ENCODE results near the gene ATP1A4.

Gene ATP1A4

GRCh38 chr1:160207771-160208556 lies 56.6 kb downstream of the ATP1A4 start:
- DNase-seq: no peak

- DNase-seq: no peak
Measured at GRCh38 chr1:160208557-160209320, 57.3 kb downstream of the ATP1A4 start.

DNA sequence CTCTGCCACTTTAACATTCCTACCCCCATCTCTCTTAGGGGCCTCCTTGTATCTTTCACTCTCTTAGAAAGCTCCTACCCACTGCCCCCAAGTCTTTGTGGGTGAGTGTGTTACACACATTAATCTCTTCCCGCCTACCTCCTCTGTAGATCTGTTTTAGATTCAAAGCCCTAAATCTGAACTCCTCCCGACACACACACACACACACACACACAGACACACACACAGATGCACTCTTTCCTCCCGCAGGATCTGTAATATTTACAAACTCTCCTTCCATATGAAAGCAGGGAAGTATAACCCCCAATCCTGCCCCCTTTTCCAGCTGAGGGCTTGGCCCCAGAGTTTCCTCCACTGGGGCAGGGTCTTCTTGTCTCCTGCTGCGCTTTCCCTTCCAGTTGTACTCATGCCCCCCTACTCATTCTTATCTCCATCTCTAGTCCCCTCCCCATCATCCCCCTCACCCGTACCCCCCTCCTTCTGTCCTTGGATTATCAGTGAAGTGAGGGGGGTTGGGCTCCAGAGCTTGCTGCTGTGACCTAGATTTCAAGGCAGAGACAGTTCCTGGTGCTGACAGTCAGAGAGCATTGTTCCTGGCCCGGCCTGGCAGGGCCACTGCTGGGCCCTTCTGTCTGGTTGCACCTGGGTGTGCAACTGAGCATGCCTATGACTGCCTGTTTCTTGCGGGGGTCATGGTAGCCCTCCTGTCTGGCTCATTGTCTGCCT lies 58.1 kb downstream of the ATP1A4 start:
- DNase-seq: no peak

DNA sequence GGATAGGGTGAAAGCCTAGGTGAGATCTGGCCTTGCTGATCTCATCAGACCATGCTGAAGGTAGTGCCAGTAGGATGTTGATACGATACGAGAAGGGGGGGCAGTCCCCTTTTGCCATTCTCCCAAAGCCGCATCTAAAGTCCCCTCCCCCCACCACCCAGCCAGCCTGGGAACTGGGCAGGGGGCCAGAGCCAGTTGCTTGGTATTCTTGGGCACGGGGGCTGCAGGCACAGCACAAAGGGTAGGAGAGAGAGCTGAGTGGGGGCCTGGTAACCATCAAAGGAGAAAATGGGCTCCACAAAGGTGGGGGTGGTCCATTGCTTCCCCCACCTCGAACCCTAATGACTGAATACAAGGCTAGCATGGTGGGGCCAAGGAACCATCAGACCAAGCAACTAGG lies 59.2 kb downstream of the ATP1A4 start:
- DNase-seq: no peak

DNA sequence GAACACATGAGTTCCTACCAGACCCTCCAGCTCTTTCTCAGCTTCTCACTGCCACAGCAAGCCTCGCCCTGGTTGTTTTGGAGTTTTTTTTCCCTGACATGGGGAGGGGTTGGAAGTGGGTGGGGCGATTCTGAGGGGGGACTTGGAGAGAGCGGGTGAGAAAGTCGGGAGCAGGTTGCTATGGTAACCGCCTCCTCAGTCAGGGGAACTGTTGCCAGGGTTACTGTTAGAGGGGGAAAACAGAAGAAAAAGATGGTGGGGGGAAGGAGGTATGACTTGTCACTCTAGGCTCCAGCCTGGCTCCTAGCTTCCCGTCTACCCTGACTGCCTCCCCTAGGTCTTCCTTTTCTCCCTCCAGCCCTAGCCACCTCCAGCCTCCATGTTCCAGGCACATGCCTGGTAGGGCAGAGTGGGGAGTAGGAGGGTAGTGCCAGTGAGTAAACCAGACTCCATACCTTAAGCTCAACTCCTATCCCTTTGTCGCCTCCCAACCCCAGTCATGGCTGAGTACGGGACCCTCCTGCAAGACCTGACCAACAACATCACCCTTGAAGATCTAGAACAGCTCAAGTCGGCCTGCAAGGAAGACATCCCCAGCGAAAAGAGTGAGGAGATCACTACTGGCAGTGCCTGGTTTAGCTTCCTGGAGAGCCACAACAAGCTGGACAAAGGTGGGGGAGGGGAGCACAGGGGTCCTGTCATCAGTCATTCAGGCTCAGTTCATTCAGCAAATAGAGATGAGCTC lies 59.8 kb downstream of the ATP1A4 start:
- no peak for DNase-seq

DNA sequence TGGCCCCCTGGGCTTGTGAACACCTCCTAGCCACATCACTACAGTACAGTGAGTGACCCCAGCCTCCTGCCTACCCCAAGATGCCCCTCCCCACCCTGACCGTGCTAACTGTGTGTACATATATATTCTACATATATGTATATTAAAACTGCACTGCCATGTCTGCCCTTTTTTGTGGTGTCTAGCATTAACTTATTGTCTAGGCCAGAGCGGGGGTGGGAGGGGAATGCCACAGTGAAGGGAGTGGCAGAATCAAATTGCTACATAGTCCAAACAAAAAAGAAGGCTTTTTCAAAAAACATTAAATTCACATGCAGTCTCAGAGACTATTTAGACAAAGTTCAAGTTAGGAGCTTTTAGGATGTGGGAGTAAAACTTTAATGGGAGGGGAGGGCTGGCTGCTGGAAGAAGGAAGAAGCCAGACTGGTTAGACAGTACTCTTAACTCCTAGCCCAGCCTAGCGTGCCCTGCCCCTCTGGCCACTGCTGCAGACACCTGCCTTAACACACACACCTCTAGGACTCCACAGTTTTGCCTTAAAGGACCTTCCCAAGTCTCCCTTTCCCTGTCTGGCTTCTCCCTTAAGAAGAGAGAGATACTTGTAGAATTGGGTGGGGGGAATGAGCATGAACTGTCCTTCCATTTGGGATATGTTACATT lies 63.2 kb downstream of the ATP1A4 start:
- DNase-seq: no peak

GRCh38 chr1:160216301-160216700 lies 64.9 kb downstream of the ATP1A4 start:
- no peak for DNase-seq

- DNase-seq: no peak
Measured at GRCh38 chr1:160217481-160218051, 66.2 kb downstream of the ATP1A4 start.

- DNase-seq: peak; percentile 15
Measured at GRCh38 chr1:160219062-160219929, 67.9 kb downstream of the ATP1A4 start.

DNA sequence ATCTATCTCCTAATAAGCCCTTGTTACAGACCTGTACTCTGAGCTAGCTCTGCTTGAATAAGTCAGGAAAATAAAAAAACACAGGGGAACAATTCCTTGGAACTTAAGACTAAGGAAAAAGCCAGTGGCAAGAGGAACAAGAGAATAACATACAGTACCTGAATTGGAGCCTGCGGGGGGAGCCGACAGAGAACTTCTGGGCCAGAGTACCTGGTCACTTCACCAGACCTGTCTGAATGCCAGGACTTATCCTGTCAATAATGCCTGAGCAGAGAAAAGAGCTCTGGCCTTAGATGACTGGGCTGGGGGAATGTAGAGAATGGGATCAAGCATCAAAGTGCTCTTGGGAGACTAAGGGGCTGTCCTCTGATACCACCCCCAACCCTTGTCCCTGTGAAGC lies 68.9 kb downstream of the ATP1A4 start:
- no peak for DNase-seq

- DNase-seq: no peak
Measured at GRCh38 chr1:160221089-160221488, 69.7 kb downstream of the ATP1A4 start.

- DNase-seq: no peak
Measured at GRCh38 chr1:160222546-160222945, 71.1 kb downstream of the ATP1A4 start.

DNA sequence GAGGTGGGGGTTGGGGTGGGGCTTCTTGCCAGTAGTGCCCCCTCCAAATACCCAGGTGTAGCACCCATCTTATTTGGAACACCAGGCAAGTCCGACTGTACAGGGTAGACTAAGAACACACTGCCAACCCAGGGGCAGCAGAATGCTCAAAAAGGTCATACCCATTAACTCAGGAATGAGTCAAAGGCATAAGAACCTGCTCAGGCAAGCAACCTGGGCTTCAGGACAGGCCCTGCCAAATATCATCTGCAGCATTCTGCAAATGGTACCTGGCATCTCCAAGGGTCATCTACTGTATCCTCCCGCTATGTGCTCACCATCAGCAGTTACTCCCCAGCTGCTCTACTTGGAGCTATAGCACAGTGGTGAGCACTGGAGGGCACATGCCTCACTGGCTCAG lies 73.2 kb downstream of the ATP1A4 start:
- no peak for DNase-seq

- no peak for DNase-seq
Measured at GRCh38 chr1:160225345-160225744, 73.9 kb downstream of the ATP1A4 start.

- DNase-seq: no peak
Measured at GRCh38 chr1:160226623-160227022, 75.2 kb downstream of the ATP1A4 start.

DNA sequence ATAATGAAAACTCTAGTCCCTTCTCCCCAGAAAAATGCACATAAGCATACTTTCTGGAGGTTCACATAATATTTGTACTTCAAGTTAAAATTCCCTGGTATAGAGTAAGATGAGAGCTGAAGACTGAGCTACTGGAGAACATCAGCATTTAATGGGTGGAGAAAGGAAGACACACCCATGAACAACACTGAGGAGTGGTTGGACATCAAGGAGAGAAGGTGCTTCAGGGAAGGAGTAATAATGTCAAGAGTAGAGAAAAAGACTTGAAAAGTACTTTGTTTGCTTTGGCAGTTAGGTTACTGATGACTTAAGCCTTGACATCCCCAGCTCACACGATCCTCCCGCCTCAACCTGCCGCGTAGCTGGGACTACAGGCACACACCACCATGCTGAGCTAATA lies 75.6 kb downstream of the ATP1A4 start:
- DNase-seq: no peak

GRCh38 chr1:160227561-160227960 lies 76.2 kb downstream of the ATP1A4 start:
- no peak for DNase-seq

DNA sequence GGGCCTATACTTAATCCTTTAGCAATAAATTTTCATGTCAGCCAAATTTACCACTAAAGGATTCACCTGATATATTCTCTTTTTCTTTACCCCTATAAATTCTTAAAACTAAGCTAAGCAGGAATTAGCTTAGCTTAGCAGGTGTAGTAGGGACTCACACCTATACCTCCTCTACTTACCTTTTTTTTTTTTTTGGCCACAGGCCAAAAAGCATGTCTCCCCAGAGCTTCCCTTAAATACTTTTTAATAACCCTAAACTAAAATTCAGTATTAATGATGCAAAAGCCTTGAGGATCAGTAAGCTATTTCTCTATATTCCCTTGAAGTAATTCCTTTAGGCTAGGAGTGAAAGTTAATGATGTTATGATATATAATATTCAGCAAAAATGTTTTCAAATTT lies 77.0 kb downstream of the ATP1A4 start:
- DNase-seq: no peak

DNA sequence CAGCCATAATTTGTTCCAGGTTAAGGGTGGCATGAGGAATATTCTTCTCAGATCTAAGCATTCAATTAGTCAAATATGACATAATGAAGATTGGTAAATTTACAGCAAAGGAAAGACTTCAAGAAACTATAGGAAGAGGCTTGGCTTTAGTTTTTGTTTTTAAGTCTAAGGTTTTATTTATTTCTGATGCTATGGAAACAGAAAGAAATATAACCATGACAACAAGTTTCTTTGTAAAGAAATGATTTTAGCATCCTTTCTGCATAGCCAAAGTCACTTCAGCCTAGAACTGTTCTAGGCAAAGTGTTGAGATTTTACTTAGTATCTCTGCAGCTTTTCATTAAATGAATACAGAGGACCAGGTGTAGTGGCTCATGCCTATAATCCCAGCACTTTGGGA lies 81.5 kb downstream of the ATP1A4 start:
- no peak for DNase-seq

Measured in NCI-H526 treated with DMSO at 0.1 percent for 48 hours (cell line).